Right lobe of liver (tissue), 6 donors: Measurements from ENCODE around the gene DCPS. TPM values are rescaled to one million over a fixed set of nuclear protein-coding genes. Genes with fewer than 3 reads are reported as not detected.

Experiments
- ATAC-seq, 4 donors: fragments of 200-7000 bp; cut with Tn5 transposase; one replicate each; pipeline ENCODE4 v1.9.1; 2020; ENCODE audit warnings: mild to moderate bottlenecking in 4 of 4, moderate library complexity in 4 of 4
- DNase-seq, 3 donors: peaks; one replicate each; pipeline ENCODE4 v3.0.0-alpha.2; 2020
- H3K27ac ChIP-seq, 3 donors: fragments of 200-600 bp; one replicate each; pipeline ENCODE4 v1.8.0; 2022
- H3K27me3 ChIP-seq, 2 donors: fragments of 200-600 bp; one replicate each; pipeline ENCODE4 v1.8.0; 2022
- H3K36me3 ChIP-seq, 4 donors: fragments of 200-600 bp; sonication (generic) in 1 of 4; one replicate each; pipeline versions ENCODE4 v1.5.1 to v1.8.0; 2017 to 2022; ENCODE audit warnings: control low read depth in 1 of 4
- H3K4me1 ChIP-seq, 4 donors: fragments of 200-600 bp; sonication (generic) in 1 of 4; one replicate each; pipeline versions ENCODE4 v1.5.1 to v1.8.0; 2017 to 2022; ENCODE audit warnings: control low read depth in 1 of 4
- H3K4me3 ChIP-seq, 3 donors: fragments of 200-600 bp; one replicate each; pipeline ENCODE4 v1.8.0; 2022
- H3K9me3 ChIP-seq, 4 donors: fragments of 200-600 bp; sonication (generic) in 1 of 4; one replicate each; pipeline versions ENCODE4 v1.5.1 to v1.8.0; 2017 to 2022; ENCODE audit warnings: control low read depth in 1 of 4
- CTCF ChIP-seq, 4 donors: fragments of 200-600 bp in 3 of 4; fragments of 450-650 bp in 1 of 4; IDR thresholded peaks; one replicate each; pipeline versions ENCODE4 v1.5.1 to v1.8.0; 2016 to 2022; ENCODE audit warnings: antibody characterized with exemption in 4 of 4, mild to moderate bottlenecking in 2 of 4
- POLR2A ChIP-seq: fragments of 450-650 bp; IDR thresholded peaks from one replicate; pipeline ENCODE4 v1.6.1; 2017; ENCODE audit warnings: antibody characterized with exemption, mild to moderate bottlenecking
- WGBS: methylation state at CpG from one replicate; pipeline ENCODE4 v1.1.6; 2018; ENCODE audit warnings: low coverage, low lambda C conversion rate; ENCODE audit not compliant: insufficient coverage; ENCODE audit errors: missing lambda C conversion rate; 5-methylcytosine and 5-hydroxymethylcytosine counted together
- intact Hi-C, 2 donors: fragments of 100-400 bp; cut with DNase I; formaldehyde crosslinking; loops; one replicate each; pipeline versions ENCODE4 v1.11.2 to v1.14.1; 2022
- total RNA-seq, 6 experiments: library from RNA; depleted of rRNA in 2 of 6; stranded (reverse); fragments of >200 nt in 2 of 6; fragmentation: NEBNext Ultra II Directional in 3 of 6; extraction: Animal tissue kit (Norgen Biotek cat#: 25700) in 3 of 6; gene quantifications; one replicate each; pipeline versions ENCODE4 v1.1.0 to v1.2.4, GENCODE V29; 2016 to 2023
- donor health status: DM: no; HTN: yes; CAD: no.
- donor health status: DM: no; HTN: no; CAD: no.
- donor health status: DM: no; HTN: no; CAD: no.
- donor health status: DM: no; HTN: yes; CAD: no.
- donor health status: DM: no; HTN: yes; CAD: no.

DCPS gene
- total RNA-seq, 6 experiments from 2014 or later = 12.6 to 65.2 (median 21.9) TPM

- WGBS = 100% methylated on average over 3 of the region's 12 CpGs
These were observed 13.0 kb upstream of the DCPS start for GRCh38 chr11:126290887-126291286.

GRCh38 chr11:126293726-126294125, 10.1 kb upstream of the DCPS start:
- TF ChIP-seq CTCF (IDR thresholded peaks at IDR 0.05) (no peak), POLR2A (no peak)
- ATAC-seq (peak in 1 of 4 donors; percentile 11), DNase-seq (no peak)
- no peak overlapping the region for H3K27ac ChIP-seq
- H3K36me3 ChIP-seq = peaks cover 0 to 37% (median 8%) of the 10 kb centered on the region in 4 donors
- H3K4me3 ChIP-seq = no peak overlapping the region
- 97% methylated on average over 4 of the region's 5 CpGs for WGBS
- H3K27me3 ChIP-seq = no peaks in the 10 kb centered on the region
- intact Hi-C loops = no loop called here
- no peaks in the 10 kb centered on the region for H3K9me3 ChIP-seq
- no peaks in the 10 kb centered on the region for H3K4me1 ChIP-seq

More at GRCh38 chr11:126290887-126291286, 13.0 kb upstream of the DCPS start:
- TF ChIP-seq POLR2A (no peak), CTCF (IDR thresholded peaks at IDR 0.05) (no peak)
- no peaks in the 10 kb centered on the region for H3K27me3 ChIP-seq
- DNase-seq (no peak), ATAC-seq (peak in 1 of 4 donors; percentile 26)
- H3K27ac ChIP-seq = no peak overlapping the region
- peaks cover 0 to 37% (median 9%) of the 10 kb centered on the region in 4 donors for H3K36me3 ChIP-seq
- no peaks in the 10 kb centered on the region for H3K9me3 ChIP-seq
- no peak overlapping the region for H3K4me3 ChIP-seq
- intact Hi-C loops = no loop called here
- no peaks in the 10 kb centered on the region for H3K4me1 ChIP-seq

- whole genome bisulfite sequencing = 59% methylated on average over 2 of the region's 2 CpGs
- peaks cover 0 to 21% (median 7%) of the 10 kb centered on the region in 4 donors for H3K36me3 ChIP-seq
- TF ChIP-seq CTCF (IDR thresholded peaks at IDR 0.05) (no peak), POLR2A (no peak)
These were observed 6.9 kb upstream of the DCPS start for GRCh38 chr11:126297004-126297403.

GRCh38 chr11:126304457-126305075, 706 bp downstream of the DCPS start:
- ATAC-seq = peak in 1 of 4 donors; percentile 3
- peak overlapping the region in 2 of 3 donors; percentile 71 to 77 for H3K27ac ChIP-seq
- DNase-seq = no peak

More at GRCh38 chr11:126297004-126297403, 6.9 kb upstream of the DCPS start:
- no peak overlapping the region for H3K27ac ChIP-seq
- ATAC-seq (no peak), DNase-seq (no peak)
- H3K9me3 ChIP-seq = no peaks in the 10 kb centered on the region
- no peaks in the 10 kb centered on the region for H3K4me1 ChIP-seq
- no peaks in the 10 kb centered on the region for H3K27me3 ChIP-seq
- intact Hi-C loops = no loop called here
- no peak overlapping the region for H3K4me3 ChIP-seq

More at GRCh38 chr11:126304457-126305075, 706 bp downstream of the DCPS start:
- H3K9me3 ChIP-seq = no peaks in the 10 kb centered on the region
- H3K4me3 ChIP-seq = peak overlapping the region; percentile 57 to 80 (median 69)
- TF ChIP-seq POLR2A (no peak), CTCF (IDR thresholded peaks at IDR 0.05) (no peak)
- H3K4me1 ChIP-seq = peaks cover 0 to 12% (median 4%) of the 10 kb centered on the region in 4 donors
- 40% methylated on average over 11 of the region's 12 CpGs for WGBS
- H3K27me3 ChIP-seq = no peaks in the 10 kb centered on the region
- H3K36me3 ChIP-seq = no peaks in the 10 kb centered on the region
- intact Hi-C loops = no loop called here
